ENCODE measurements around the gene DUS3L.
"Not testable (repeated sequence)": the region's sequence is repeated elsewhere in the genome, so short reads cannot be mapped to it uniquely, and the experiment has no call there.

DUS3L gene

GRCh38 chr19:5782322-5782721 is 8.6 kb downstream of the DUS3L start:
- no peaks in the 10 kb centered on the region for H3K27me3 ChIP-seq (ENCODE audit: insufficient read depth, poor library complexity, severe bottlenecking)
- no peak for DNase-seq (ENCODE audit: low read depth in 1 of 2, low spot score in 1 of 2)
- TF ChIP-seq, protein P1, sequence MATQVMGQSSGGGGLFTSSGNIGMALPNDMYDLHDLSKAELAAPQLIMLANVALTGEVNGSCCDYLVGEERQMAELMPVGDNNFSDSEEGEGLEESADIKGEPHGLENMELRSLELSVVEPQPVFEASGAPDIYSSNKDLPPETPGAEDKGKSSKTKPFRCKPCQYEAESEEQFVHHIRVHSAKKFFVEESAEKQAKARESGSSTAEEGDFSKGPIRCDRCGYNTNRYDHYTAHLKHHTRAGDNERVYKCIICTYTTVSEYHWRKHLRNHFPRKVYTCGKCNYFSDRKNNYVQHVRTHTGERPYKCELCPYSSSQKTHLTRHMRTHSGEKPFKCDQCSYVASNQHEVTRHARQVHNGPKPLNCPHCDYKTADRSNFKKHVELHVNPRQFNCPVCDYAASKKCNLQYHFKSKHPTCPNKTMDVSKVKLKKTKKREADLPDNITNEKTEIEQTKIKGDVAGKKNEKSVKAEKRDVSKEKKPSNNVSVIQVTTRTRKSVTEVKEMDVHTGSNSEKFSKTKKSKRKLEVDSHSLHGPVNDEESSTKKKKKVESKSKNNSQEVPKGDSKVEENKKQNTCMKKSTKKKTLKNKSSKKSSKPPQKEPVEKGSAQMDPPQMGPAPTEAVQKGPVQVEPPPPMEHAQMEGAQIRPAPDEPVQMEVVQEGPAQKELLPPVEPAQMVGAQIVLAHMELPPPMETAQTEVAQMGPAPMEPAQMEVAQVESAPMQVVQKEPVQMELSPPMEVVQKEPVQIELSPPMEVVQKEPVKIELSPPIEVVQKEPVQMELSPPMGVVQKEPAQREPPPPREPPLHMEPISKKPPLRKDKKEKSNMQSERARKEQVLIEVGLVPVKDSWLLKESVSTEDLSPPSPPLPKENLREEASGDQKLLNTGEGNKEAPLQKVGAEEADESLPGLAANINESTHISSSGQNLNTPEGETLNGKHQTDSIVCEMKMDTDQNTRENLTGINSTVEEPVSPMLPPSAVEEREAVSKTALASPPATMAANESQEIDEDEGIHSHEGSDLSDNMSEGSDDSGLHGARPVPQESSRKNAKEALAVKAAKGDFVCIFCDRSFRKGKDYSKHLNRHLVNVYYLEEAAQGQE (IDR thresholded peaks at IDR 0.05; ENCODE audit: insufficient replicate concordance, low read depth), result no peak
- no peak for TF ChIP-seq POLR2AphosphoS5 (IDR thresholded peaks at IDR 0.05; ENCODE audit: low read depth)
- TF ChIP-seq, protein P2, sequence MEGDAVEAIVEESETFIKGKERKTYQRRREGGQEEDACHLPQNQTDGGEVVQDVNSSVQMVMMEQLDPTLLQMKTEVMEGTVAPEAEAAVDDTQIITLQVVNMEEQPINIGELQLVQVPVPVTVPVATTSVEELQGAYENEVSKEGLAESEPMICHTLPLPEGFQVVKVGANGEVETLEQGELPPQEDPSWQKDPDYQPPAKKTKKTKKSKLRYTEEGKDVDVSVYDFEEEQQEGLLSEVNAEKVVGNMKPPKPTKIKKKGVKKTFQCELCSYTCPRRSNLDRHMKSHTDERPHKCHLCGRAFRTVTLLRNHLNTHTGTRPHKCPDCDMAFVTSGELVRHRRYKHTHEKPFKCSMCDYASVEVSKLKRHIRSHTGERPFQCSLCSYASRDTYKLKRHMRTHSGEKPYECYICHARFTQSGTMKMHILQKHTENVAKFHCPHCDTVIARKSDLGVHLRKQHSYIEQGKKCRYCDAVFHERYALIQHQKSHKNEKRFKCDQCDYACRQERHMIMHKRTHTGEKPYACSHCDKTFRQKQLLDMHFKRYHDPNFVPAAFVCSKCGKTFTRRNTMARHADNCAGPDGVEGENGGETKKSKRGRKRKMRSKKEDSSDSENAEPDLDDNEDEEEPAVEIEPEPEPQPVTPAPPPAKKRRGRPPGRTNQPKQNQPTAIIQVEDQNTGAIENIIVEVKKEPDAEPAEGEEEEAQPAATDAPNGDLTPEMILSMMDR (IDR thresholded peaks at IDR 0.05; ENCODE audit: insufficient read depth, low read length), result no peak
- no peak for TF ChIP-seq GABPA (IDR thresholded peaks at IDR 0.05; ENCODE audit: low read depth)
- no peak for TF ChIP-seq SPI1 (IDR thresholded peaks at IDR 0.05; ENCODE audit: borderline replicate concordance, low read depth)
- H3K4me3 ChIP-seq (replicated peaks; ENCODE audit: insufficient read depth, low read length), result no peak overlapping the region
- no peak overlapping the region for H3K27ac ChIP-seq (replicated peaks)

DNA sequence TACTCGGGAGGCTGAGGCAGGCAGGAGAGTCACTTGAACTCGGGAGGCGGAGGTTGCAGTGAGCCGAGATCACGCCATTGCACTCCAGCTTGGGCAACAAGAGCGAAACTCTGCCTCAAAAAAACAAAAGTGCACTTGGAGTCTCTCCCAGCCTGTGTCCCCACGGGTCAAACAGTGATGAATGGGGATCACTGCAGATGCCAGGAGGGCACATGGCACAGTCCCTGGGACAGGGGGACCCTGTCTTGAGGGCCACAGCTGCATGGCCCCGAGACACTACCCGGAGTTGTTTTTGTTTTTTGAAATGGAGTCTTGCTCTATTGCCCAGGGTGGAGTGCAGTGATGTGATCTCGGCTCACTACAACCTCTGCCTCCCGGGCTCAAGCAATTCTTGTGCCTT is 10.0 kb downstream of the DUS3L start:
- not testable (repeated sequence) for DNase-seq (ENCODE audit: low read depth in 1 of 2, low spot score in 1 of 2); H3K27me3 ChIP-seq (ENCODE audit: insufficient read depth, poor library complexity, severe bottlenecking); H3K4me3 ChIP-seq (replicated peaks; ENCODE audit: insufficient read depth, low read length); H3K27ac ChIP-seq (replicated peaks)

GRCh38 chr19:5778402-5778801 is 12.6 kb downstream of the DUS3L start:
- Histone ChIP-seq H3K27me3 (ENCODE audit: insufficient read depth, poor library complexity, severe bottlenecking) (no peaks in the 10 kb centered on the region), H3K4me3 (replicated peaks; ENCODE audit: insufficient read depth, low read length) (no peak overlapping the region), H3K27ac (replicated peaks) (no peak overlapping the region)
- TF ChIP-seq, protein P1 (IDR thresholded peaks at IDR 0.05; ENCODE audit: insufficient replicate concordance, low read depth), result no peak
- TF ChIP-seq POLR2AphosphoS5 (IDR thresholded peaks at IDR 0.05; ENCODE audit: low read depth), result no peak
- TF ChIP-seq, protein P2 (IDR thresholded peaks at IDR 0.05; ENCODE audit: insufficient read depth, low read length), result no peak
- TF ChIP-seq SPI1 (IDR thresholded peaks at IDR 0.05; ENCODE audit: borderline replicate concordance, low read depth), result no peak
- no peak for TF ChIP-seq GABPA (IDR thresholded peaks at IDR 0.05; ENCODE audit: low read depth)
- no peak for DNase-seq (ENCODE audit: low read depth in 1 of 2, low spot score in 1 of 2)

DNA sequence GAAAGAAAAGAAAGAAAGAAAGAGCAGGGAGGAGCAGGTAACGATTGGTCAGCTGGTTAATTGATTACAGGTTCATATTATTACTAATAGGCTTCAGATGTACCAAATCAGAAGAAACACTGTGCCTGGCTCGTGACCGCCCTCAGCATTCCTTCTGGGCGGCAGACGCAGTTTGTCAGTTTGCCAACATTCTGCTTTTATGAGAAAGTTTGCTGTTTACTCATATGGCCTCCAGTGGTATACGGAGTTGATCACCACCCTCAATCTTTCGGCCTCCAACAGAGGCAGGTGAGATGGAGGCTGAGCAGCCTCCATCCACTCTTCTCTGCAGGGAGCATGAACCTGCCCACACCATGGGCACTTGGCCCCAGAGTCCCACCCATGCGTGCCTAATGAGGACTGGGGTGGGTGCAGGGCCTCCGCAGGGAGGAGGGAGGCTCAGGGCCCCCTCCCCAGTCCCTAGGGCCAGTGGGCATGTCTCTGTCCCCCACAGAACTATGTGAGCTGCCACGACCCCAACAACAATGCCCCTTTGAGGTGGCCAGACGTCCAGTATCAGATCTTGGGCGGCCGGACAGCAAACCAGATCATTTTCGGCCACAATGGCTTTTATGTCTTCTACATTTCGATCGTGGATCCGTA is 15.2 kb downstream of the DUS3L start:
- Histone ChIP-seq H3K27ac (replicated peaks) (no peak overlapping the region), H3K4me3 (replicated peaks; ENCODE audit: insufficient read depth, low read length) (no peak overlapping the region), H3K27me3 (ENCODE audit: insufficient read depth, poor library complexity, severe bottlenecking) (no peaks in the 10 kb centered on the region)
- TF ChIP-seq POLR2AphosphoS5 (IDR thresholded peaks at IDR 0.05; ENCODE audit: low read depth), result no peak
- no peak for TF ChIP-seq SPI1 (IDR thresholded peaks at IDR 0.05; ENCODE audit: borderline replicate concordance, low read depth)
- no peak for TF ChIP-seq GABPA (IDR thresholded peaks at IDR 0.05; ENCODE audit: low read depth)
- TF ChIP-seq, protein P1 (IDR thresholded peaks at IDR 0.05; ENCODE audit: insufficient replicate concordance, low read depth), result no peak
- TF ChIP-seq, protein P2 (IDR thresholded peaks at IDR 0.05; ENCODE audit: insufficient read depth, low read length), result no peak
- DNase-seq (ENCODE audit: low read depth in 1 of 2, low spot score in 1 of 2), result no peak

All from HL-60 (cell line).